GM12874 (cell line): ENCODE data around the gene NRXN3.

Experiments used
- TF ChIP-seq, protein P1 (sequence below): IDR thresholded peaks from 2 replicates; pipeline ENCODE4 v1.5.1; 2011; ENCODE audit warnings: low read depth, mild to moderate bottlenecking, control low read depth, low read length, moderate library complexity; ENCODE audit not compliant: insufficient read depth

Gene NRXN3

DNA sequence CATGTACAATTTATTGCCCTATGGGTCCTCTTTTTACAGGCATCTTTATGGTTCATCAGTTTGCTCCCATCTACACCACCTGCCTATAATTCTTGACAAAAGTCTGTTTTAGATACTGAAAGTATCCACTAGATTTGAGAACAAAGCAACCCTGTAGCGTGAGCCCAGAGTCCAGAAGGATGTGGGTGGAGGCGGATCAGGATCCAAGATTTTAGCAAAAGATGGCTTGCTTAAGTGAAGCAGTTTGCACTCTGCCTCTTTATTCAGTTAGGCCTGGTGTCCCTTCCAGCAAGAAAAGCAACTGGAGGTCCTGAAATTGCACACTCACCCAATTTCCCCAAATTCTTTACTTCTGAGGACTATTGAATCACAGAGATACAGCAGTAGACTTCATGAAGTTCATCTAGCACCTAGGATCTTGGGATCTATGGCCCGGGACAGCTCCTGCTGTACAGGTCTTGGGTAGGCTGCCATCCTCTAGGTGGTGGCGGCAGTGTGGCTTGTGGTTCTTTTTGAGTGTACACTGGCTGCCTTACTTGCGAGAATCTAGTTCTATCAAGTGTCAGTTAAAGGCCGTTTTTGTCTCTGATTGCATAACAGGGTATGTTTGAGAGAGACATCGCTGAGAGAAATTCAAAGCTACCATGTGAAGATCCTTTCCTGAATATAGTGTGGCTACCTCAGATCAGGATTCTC, 873.2 kb downstream of the NRXN3 start:
- TF ChIP-seq, protein P1, sequence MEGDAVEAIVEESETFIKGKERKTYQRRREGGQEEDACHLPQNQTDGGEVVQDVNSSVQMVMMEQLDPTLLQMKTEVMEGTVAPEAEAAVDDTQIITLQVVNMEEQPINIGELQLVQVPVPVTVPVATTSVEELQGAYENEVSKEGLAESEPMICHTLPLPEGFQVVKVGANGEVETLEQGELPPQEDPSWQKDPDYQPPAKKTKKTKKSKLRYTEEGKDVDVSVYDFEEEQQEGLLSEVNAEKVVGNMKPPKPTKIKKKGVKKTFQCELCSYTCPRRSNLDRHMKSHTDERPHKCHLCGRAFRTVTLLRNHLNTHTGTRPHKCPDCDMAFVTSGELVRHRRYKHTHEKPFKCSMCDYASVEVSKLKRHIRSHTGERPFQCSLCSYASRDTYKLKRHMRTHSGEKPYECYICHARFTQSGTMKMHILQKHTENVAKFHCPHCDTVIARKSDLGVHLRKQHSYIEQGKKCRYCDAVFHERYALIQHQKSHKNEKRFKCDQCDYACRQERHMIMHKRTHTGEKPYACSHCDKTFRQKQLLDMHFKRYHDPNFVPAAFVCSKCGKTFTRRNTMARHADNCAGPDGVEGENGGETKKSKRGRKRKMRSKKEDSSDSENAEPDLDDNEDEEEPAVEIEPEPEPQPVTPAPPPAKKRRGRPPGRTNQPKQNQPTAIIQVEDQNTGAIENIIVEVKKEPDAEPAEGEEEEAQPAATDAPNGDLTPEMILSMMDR = no peak

DNA sequence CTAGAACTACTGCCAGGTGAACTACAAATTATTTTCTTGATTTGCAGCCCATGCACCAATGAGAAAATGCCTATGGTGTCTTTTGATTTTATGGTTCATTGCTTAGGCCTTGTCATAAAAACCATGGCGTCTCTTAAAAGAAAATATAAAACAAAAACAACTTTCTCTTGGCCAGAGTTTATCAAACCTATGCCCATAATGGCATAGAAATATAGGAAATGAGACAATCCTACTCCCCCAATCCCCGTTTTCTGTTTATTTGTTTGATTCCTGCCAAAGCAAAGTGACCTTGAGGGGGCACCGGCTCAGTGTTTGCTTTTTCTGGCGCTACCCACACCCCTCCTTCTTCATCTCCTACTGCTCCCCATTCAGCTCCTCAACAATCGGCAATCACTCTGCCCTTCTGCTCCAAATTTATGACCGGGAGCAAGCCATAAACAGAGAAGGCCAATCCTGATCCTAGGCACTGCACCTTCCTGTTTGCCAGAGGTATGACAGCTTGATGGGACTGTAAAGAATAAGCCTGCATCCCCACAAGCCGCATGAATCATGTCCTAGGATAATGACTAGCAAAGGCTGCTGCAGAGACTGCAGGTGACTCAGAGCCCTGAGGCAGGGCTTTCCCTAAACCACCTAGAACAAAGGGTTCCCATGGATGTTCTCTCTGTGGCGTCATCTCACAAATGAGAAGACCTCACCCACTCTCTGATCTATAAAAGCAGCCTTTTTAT, 874.9 kb downstream of the NRXN3 start:
- TF ChIP-seq, protein P1 = no peak

DNA sequence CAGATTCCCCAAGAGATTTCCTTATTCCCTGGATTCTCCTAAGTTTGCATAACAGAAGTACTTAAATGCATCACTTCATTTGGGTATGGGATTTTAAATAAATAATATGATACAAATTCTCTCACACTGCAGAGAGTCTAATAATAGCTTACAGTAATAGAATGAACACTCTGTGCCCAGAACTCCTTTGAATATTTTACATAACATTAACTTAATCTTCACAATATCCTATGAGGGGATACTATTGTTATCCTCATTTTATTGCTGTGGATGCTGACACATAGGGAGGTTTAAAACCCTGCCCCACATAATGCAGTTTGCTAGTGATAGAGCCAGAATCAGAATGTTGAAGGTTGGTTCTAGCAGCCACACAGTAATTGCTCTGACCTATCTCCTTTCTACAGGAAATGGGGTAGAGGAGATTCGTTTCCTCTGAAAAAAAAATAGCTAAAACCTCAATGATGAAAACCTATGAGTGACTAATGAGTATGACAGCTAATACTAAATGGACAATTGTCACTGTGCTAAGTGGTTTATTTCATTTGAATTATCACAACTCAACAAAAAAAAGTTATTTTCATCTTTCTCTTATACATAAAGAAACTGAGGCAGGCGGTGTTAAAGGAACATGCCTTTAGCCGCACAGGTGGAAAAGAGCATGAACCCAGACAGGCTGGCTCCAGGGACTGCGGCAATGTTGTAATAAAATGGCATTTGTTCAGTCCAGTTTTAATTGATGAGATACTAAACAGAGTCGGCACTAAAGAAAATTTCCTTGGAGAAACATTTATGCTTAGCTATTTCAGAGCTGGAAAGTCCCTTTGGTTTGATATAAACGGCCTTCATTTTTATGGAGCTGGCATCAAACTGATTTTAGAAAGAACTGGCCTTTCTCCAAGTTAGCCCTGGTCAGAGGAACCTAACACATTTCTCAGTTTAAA, 880.9 kb downstream of the NRXN3 start:
- TF ChIP-seq, protein P1 = no peak

DNA sequence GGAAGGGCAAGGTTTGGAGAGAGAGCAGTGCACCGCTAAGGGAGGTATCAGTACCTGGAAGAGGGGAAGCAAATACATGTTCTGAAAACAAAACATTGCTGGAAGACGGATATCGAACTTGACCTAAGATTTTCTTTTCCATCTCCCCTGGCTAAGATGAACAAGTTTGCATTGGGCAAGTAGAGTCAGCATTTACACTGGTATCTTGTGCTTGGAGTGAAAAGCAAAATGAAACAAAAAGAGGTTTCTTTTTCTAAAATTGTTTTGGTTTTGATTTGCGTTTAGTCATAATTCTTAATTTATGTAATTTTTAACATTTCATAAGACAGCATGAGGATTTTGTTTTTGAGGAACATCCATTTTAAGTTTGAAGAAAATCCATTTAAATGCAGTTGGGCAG, 881.6 kb downstream of the NRXN3 start:
- TF ChIP-seq, protein P1 = no peak

DNA sequence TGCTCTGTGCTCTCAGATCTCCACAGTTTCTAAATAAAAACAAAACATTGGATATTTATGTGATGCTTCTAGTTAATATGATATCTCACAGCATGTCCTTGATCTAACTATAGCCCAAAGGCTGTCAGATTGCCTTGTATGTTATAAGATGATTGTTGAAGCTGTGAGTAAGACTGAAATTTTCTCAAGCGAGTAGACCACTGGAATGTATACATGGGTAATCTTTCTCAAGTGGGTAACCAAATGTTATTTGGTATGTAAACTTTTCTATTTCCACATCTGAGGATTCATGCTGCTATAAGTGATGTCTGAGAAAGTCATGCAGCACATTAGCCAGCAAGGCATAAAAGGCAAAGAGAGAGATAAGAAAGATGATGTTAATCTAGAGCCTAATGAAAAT, 886.7 kb downstream of the NRXN3 start:
- TF ChIP-seq, protein P1 = no peak

DNA sequence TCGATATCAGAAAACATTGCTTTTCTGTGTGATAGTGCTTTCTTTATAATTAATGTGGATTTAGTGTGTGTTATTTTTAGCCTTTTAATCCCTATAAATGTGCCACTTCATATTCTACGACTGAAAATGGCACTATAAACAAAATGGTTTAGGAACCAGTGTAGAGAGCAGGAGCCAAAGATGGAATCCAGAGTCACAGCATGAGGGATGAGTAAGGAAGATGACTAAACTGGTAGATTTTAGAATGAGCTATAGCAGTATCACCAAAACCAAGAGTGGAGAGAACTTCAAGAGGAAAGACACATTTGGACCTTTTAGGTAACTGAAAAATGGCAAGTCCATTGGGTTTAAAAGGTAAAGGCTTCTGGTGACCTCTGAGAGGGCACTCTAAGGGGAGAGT, 887.2 kb downstream of the NRXN3 start:
- TF ChIP-seq, protein P1 = no peak

DNA sequence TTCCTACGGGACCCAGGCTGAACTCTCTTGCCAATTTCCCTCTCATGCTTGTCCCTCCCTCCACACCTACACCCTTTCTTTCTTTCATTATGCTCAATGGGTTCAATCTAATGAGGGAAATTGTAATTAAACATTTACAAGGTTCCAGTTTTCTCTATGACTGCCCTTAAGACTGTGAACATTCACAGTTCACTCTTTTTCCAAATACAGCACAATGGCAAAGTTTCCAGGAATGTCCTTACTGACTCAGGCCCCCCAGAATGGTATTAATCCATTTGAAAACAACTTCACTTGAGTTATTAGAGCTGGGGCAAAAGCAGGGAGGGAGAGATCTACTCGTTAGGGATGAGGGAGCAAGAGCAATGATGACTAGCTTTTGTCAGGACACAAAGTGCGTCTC, 892.1 kb downstream of the NRXN3 start:
- TF ChIP-seq, protein P1 = no peak
